K562 (cell line): ENCODE measurements around the gene ATP8B4.

Experiments
- MXI1 ChIP-seq: IDR thresholded peaks from 2 replicates; pipeline ENCODE4 v1.6.1; 2011; ENCODE audit warnings: low read depth, mild to moderate bottlenecking, improper control_type of control experiment, low read length
- POLR2A ChIP-seq: fragments of 450-650 bp; conservative IDR thresholded peaks from 2 replicates; pipeline ENCODE4 v1.6.1; 2016

- TF ChIP-seq POLR2A (no peak), MXI1 (no peak)
Measured at GRCh38 chr15:49870472-49870871, 248.6 kb downstream of the ATP8B4 start.
